Measurements from ENCODE around the gene FAM204A.

The FAM204A gene

DNA sequence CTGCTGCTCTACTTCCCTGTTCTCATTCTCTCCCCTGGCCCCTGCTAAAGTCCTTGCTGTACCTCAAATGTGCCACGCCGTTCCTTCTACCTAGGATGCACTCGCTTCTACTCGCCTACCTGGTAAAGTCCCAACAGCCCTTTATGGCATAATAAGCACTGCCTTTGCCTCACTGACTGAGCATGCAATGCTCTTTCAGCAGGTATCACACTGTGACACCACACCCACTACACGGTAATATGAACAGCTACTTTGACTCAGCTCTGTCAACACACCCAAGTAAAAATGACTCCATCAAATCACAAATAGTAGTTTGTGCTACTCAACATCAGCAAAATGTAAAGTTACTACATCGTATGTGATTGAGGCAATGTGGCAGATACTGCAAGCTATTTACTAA lies 37.6 kb downstream of the FAM204A start:
- TF ChIP-seq ZNF8 (CRISPR knock-in tag; IDR thresholded peaks at IDR 0.05) = no peak
- TF ChIP-seq, protein P1, sequence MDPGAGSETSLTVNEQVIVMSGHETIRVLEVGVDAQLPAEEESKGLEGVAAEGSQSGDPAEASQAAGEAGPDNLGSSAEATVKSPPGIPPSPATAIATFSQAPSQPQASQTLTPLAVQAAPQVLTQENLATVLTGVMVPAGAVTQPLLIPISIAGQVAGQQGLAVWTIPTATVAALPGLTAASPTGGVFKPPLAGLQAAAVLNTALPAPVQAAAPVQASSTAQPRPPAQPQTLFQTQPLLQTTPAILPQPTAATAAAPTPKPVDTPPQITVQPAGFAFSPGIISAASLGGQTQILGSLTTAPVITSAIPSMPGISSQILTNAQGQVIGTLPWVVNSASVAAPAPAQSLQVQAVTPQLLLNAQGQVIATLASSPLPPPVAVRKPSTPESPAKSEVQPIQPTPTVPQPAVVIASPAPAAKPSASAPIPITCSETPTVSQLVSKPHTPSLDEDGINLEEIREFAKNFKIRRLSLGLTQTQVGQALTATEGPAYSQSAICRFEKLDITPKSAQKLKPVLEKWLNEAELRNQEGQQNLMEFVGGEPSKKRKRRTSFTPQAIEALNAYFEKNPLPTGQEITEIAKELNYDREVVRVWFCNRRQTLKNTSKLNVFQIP (CRISPR knock-in tag; IDR thresholded peaks at IDR 0.05; ENCODE audit: borderline replicate concordance, low read depth) = no peak
- no peak for TF ChIP-seq ZNF565 (CRISPR knock-in tag; conservative IDR thresholded peaks at IDR 0.05; ENCODE audit: low read depth)
- no peak for TF ChIP-seq PPARA (CRISPR knock-in tag; IDR thresholded peaks at IDR 0.05; ENCODE audit: borderline replicate concordance)
- TF ChIP-seq, protein P2, sequence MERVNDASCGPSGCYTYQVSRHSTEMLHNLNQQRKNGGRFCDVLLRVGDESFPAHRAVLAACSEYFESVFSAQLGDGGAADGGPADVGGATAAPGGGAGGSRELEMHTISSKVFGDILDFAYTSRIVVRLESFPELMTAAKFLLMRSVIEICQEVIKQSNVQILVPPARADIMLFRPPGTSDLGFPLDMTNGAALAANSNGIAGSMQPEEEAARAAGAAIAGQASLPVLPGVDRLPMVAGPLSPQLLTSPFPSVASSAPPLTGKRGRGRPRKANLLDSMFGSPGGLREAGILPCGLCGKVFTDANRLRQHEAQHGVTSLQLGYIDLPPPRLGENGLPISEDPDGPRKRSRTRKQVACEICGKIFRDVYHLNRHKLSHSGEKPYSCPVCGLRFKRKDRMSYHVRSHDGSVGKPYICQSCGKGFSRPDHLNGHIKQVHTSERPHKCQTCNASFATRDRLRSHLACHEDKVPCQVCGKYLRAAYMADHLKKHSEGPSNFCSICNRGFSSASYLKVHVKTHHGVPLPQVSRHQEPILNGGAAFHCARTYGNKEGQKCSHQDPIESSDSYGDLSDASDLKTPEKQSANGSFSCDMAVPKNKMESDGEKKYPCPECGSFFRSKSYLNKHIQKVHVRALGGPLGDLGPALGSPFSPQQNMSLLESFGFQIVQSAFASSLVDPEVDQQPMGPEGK (CRISPR knock-in tag; IDR thresholded peaks at IDR 0.05; ENCODE audit: borderline replicate concordance) = no peak
- TF ChIP-seq RARB (CRISPR knock-in tag; IDR thresholded peaks at IDR 0.05) = no peak
- no peak for ATAC-seq

DNA sequence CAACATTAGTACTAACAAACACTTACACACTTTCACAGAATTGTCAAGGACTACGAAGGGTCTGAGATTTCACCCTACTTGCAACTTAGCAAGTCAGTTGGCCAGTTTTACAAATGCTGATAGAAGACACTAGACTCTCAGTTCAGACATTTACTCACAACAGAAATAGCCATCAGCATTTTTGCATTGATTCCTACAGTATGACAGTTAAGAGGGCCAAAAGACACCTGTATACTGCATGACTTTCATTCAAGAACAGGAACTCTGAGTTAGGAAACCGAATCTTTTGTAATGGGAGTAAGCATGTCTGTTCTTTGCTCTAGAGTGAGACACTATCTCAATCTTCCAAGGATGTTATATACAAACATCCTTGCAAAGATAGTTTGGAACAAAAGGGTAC lies 40.9 kb downstream of the FAM204A start:
- TF ChIP-seq, protein P3, sequence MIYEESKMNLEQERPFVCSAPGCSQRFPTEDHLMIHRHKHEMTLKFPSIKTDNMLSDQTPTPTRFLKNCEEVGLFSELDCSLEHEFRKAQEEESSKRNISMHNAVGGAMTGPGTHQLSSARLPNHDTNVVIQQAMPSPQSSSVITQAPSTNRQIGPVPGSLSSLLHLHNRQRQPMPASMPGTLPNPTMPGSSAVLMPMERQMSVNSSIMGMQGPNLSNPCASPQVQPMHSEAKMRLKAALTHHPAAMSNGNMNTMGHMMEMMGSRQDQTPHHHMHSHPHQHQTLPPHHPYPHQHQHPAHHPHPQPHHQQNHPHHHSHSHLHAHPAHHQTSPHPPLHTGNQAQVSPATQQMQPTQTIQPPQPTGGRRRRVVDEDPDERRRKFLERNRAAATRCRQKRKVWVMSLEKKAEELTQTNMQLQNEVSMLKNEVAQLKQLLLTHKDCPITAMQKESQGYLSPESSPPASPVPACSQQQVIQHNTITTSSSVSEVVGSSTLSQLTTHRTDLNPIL (CRISPR knock-in tag; IDR thresholded peaks at IDR 0.05; ENCODE audit: low read depth) = no peak
- no peak for TF ChIP-seq OSR1 (CRISPR knock-in tag; IDR thresholded peaks at IDR 0.05)
- TF ChIP-seq CSRNP3 (CRISPR knock-in tag; IDR thresholded peaks at IDR 0.05) = no peak
- no peak for TF ChIP-seq TOX (CRISPR knock-in tag; IDR thresholded peaks at IDR 0.05; ENCODE audit: borderline replicate concordance)
- no peak for TF ChIP-seq TSHZ2 (CRISPR knock-in tag; IDR thresholded peaks at IDR 0.05)
- TF ChIP-seq CSDC2 (CRISPR knock-in tag; IDR thresholded peaks at IDR 0.05) = no peak
- no peak for TF ChIP-seq TCF4 (CRISPR knock-in tag; IDR thresholded peaks at IDR 0.05; ENCODE audit: borderline replicate concordance)
- TF ChIP-seq, protein P2 (CRISPR knock-in tag; IDR thresholded peaks at IDR 0.05; ENCODE audit: borderline replicate concordance) = no peak
- TF ChIP-seq BACH2 (CRISPR knock-in tag; IDR thresholded peaks at IDR 0.05; ENCODE audit: borderline replicate concordance) = no peak
- no peak for TF ChIP-seq ZNF8 (CRISPR knock-in tag; IDR thresholded peaks at IDR 0.05)
- no peak for TF ChIP-seq ESRRG (CRISPR knock-in tag; IDR thresholded peaks at IDR 0.05)
- TF ChIP-seq ZNF70 (CRISPR knock-in tag; IDR thresholded peaks at IDR 0.05) = no peak
- no peak for TF ChIP-seq ZFP3 (CRISPR knock-in tag; IDR thresholded peaks at IDR 0.05)
- TF ChIP-seq, protein P1 (CRISPR knock-in tag; IDR thresholded peaks at IDR 0.05; ENCODE audit: borderline replicate concordance, low read depth) = no peak
- TF ChIP-seq ISL1 (CRISPR knock-in tag; IDR thresholded peaks at IDR 0.05) = no peak
- no peak for TF ChIP-seq ARNTL (CRISPR knock-in tag; IDR thresholded peaks at IDR 0.05; ENCODE audit: borderline replicate concordance, low read depth)
- TF ChIP-seq ZNF565 (CRISPR knock-in tag; conservative IDR thresholded peaks at IDR 0.05; ENCODE audit: low read depth) = no peak
- no peak for ATAC-seq
